Measurements from ENCODE around the gene VPS8. TPM values are rescaled to one million over a fixed set of nuclear protein-coding genes. Genes with fewer than 3 reads are reported as not detected.
"Not testable (repeated sequence)": the region's sequence is repeated elsewhere in the genome, so short reads cannot be mapped to it uniquely, and the experiment has no call there.

Gene VPS8
- total RNA-seq, 2 experiments from 2014 or later, result 47.6 to 51.8 TPM

- no peaks in the 10 kb centered on the region for H3K4me1 Mint-ChIP-seq (ENCODE audit: low read depth)
- POLR2A ChIA-PET, result no interaction called here
- no peak overlapping the region for H3K27ac Mint-ChIP-seq
- ATAC-seq (no peak), DNase-seq (no peak)
- peaks cover 20% of the 10 kb centered on the region for H3K36me3 Mint-ChIP-seq (ENCODE audit: low read depth)
- H3K27me3 Mint-ChIP-seq (ENCODE audit: low read depth), result no peaks in the 10 kb centered on the region
- H3K9me3 Mint-ChIP-seq (ENCODE audit: insufficient read depth), result no peaks in the 10 kb centered on the region
- CTCF ChIA-PET, result no interaction called here
- H3K4me3 Mint-ChIP-seq, result no peak overlapping the region
Measured at GRCh38 chr3:184944241-184944640, 132.3 kb downstream of the VPS8 start.

- no peaks in the 10 kb centered on the region for H3K4me1 Mint-ChIP-seq (ENCODE audit: low read depth)
- no peak overlapping the region for H3K4me3 Mint-ChIP-seq
- ChIA-PET POLR2A (no interaction called here), CTCF (interaction anchor here (0.6 to 1.7 kb wide), 2 partner anchors 10 to 38 kb away, joined by 3 to 5 read pairs; no protein-coding TSS in a partner anchor)
- DNase-seq (no peak), ATAC-seq (no peak)
- H3K36me3 Mint-ChIP-seq (ENCODE audit: low read depth), result peaks cover 12% of the 10 kb centered on the region
- H3K9me3 Mint-ChIP-seq (ENCODE audit: insufficient read depth), result no peaks in the 10 kb centered on the region
- H3K27ac Mint-ChIP-seq, result no peak overlapping the region
- H3K27me3 Mint-ChIP-seq (ENCODE audit: low read depth), result no peaks in the 10 kb centered on the region
Measured at GRCh38 chr3:184945886-184946625, 134.1 kb downstream of the VPS8 start.

GRCh38 chr3:184946917-184947316, 135.0 kb downstream of the VPS8 start:
- H3K27ac Mint-ChIP-seq, result no peak overlapping the region
- H3K9me3 Mint-ChIP-seq (ENCODE audit: insufficient read depth), result no peaks in the 10 kb centered on the region
- ATAC-seq (no peak), DNase-seq (no peak)
- H3K4me1 Mint-ChIP-seq (ENCODE audit: low read depth), result no peaks in the 10 kb centered on the region
- H3K36me3 Mint-ChIP-seq (ENCODE audit: low read depth), result peaks cover 12% of the 10 kb centered on the region
- ChIA-PET POLR2A (no interaction called here), CTCF (interaction anchor here (1.7 kb wide), 1 partner anchor 9 kb away, joined by 5 read pairs; no protein-coding TSS in a partner anchor)
- H3K27me3 Mint-ChIP-seq (ENCODE audit: low read depth), result no peaks in the 10 kb centered on the region
- H3K4me3 Mint-ChIP-seq, result no peak overlapping the region

- peaks cover 4% of the 10 kb centered on the region for H3K36me3 Mint-ChIP-seq (ENCODE audit: low read depth)
- H3K4me3 Mint-ChIP-seq, result no peak overlapping the region
- DNase-seq (no peak), ATAC-seq (no peak)
- POLR2A ChIA-PET, result interaction anchor here (1.0 kb wide), 1 partner anchor 82 kb away, joined by 4 read pairs; no protein-coding TSS in a partner anchor
- H3K27me3 Mint-ChIP-seq (ENCODE audit: low read depth), result no peaks in the 10 kb centered on the region
- no peaks in the 10 kb centered on the region for H3K4me1 Mint-ChIP-seq (ENCODE audit: low read depth)
- no peaks in the 10 kb centered on the region for H3K9me3 Mint-ChIP-seq (ENCODE audit: insufficient read depth)
- no peak overlapping the region for H3K27ac Mint-ChIP-seq
- CTCF ChIA-PET, result interaction anchor here (0.6 kb wide), 1 partner anchor 584 kb away, joined by 3 read pairs; no protein-coding TSS in a partner anchor
Measured at GRCh38 chr3:184949251-184949965, 137.4 kb downstream of the VPS8 start.

GRCh38 chr3:184950816-184951215, 138.8 kb downstream of the VPS8 start:
- H3K27me3 Mint-ChIP-seq (ENCODE audit: low read depth); H3K9me3 Mint-ChIP-seq (ENCODE audit: insufficient read depth); H3K4me1 Mint-ChIP-seq (ENCODE audit: low read depth); H3K27ac Mint-ChIP-seq; POLR2A ChIA-PET; CTCF ChIA-PET; ATAC-seq; DNase-seq; H3K36me3 Mint-ChIP-seq (ENCODE audit: low read depth); H3K4me3 Mint-ChIP-seq: not testable (repeated sequence)

GRCh38 chr3:184952671-184953070, 140.7 kb downstream of the VPS8 start:
- Mint-ChIP-seq H3K4me3 (no peak overlapping the region), H3K4me1 (ENCODE audit: low read depth) (no peaks in the 10 kb centered on the region), H3K9me3 (ENCODE audit: insufficient read depth) (no peaks in the 10 kb centered on the region), H3K27ac (no peak overlapping the region), H3K36me3 (ENCODE audit: low read depth) (peaks cover 8% of the 10 kb centered on the region), H3K27me3 (ENCODE audit: low read depth) (no peaks in the 10 kb centered on the region)
- ATAC-seq (no peak), DNase-seq (no peak)
- ChIA-PET POLR2A (no interaction called here), CTCF (no interaction called here)

GRCh38 chr3:184953401-184953800, 141.4 kb downstream of the VPS8 start:
- Mint-ChIP-seq H3K36me3 (ENCODE audit: low read depth) (peaks cover 15% of the 10 kb centered on the region), H3K4me3 (no peak overlapping the region), H3K27me3 (ENCODE audit: low read depth) (no peaks in the 10 kb centered on the region), H3K9me3 (ENCODE audit: insufficient read depth) (no peaks in the 10 kb centered on the region), H3K27ac (no peak overlapping the region), H3K4me1 (ENCODE audit: low read depth) (no peaks in the 10 kb centered on the region)
- ChIA-PET CTCF (no interaction called here), POLR2A (no interaction called here)
- DNase-seq, result no peak
- no peak for ATAC-seq

GRCh38 chr3:184954251-184954650, 142.3 kb downstream of the VPS8 start:
- H3K27ac Mint-ChIP-seq, result no peak overlapping the region
- ChIA-PET CTCF (no interaction called here), POLR2A (no interaction called here)

GRCh38 chr3:184954851-184955250, 142.9 kb downstream of the VPS8 start:
- H3K4me1 Mint-ChIP-seq (ENCODE audit: low read depth); POLR2A ChIA-PET; H3K4me3 Mint-ChIP-seq; DNase-seq; ATAC-seq; CTCF ChIA-PET; H3K27ac Mint-ChIP-seq; H3K27me3 Mint-ChIP-seq (ENCODE audit: low read depth); H3K9me3 Mint-ChIP-seq (ENCODE audit: insufficient read depth): not testable (repeated sequence)
- H3K36me3 Mint-ChIP-seq (ENCODE audit: low read depth), result peaks cover 21% of the 10 kb centered on the region

More at GRCh38 chr3:184954251-184954650, 142.3 kb downstream of the VPS8 start:
- no peak for DNase-seq
- ATAC-seq, result no peak
- Mint-ChIP-seq H3K4me1 (ENCODE audit: low read depth) (no peaks in the 10 kb centered on the region), H3K9me3 (ENCODE audit: insufficient read depth) (no peaks in the 10 kb centered on the region), H3K36me3 (ENCODE audit: low read depth) (peaks cover 18% of the 10 kb centered on the region), H3K4me3 (no peak overlapping the region), H3K27me3 (ENCODE audit: low read depth) (no peaks in the 10 kb centered on the region)

GRCh38 chr3:184965639-184966430, 153.9 kb downstream of the VPS8 start:
- Mint-ChIP-seq H3K4me1 (ENCODE audit: low read depth) (peaks cover 11% of the 10 kb centered on the region), H3K4me3 (no peak overlapping the region), H3K36me3 (ENCODE audit: low read depth) (peaks cover 29% of the 10 kb centered on the region), H3K27me3 (ENCODE audit: low read depth) (no peaks in the 10 kb centered on the region), H3K9me3 (ENCODE audit: insufficient read depth) (no peaks in the 10 kb centered on the region), H3K27ac (no peak overlapping the region)
- DNase-seq (no peak), ATAC-seq (no peak)
- POLR2A ChIA-PET, result no interaction called here
- CTCF ChIA-PET, result interaction anchor here (0.6 kb wide), 1 partner anchor 9 kb away, joined by 3 read pairs; no protein-coding TSS in a partner anchor

GRCh38 chr3:184968115-184968514, 156.1 kb downstream of the VPS8 start:
- ATAC-seq (no peak), DNase-seq (no peak)
- Mint-ChIP-seq H3K4me1 (ENCODE audit: low read depth) (peaks cover 11% of the 10 kb centered on the region), H3K4me3 (no peak overlapping the region), H3K27ac (no peak overlapping the region), H3K27me3 (ENCODE audit: low read depth) (no peaks in the 10 kb centered on the region), H3K36me3 (ENCODE audit: low read depth) (peaks cover 42% of the 10 kb centered on the region), H3K9me3 (ENCODE audit: insufficient read depth) (no peaks in the 10 kb centered on the region)
- ChIA-PET CTCF (no interaction called here), POLR2A (no interaction called here)

- H3K4me1 Mint-ChIP-seq (ENCODE audit: low read depth), result peaks cover 11% of the 10 kb centered on the region
- ATAC-seq (no peak), DNase-seq (no peak)
- peaks cover 53% of the 10 kb centered on the region for H3K36me3 Mint-ChIP-seq (ENCODE audit: low read depth)
- no peak overlapping the region for H3K4me3 Mint-ChIP-seq
- CTCF ChIA-PET, result no interaction called here
- no peak overlapping the region for H3K27ac Mint-ChIP-seq
- no peaks in the 10 kb centered on the region for H3K9me3 Mint-ChIP-seq (ENCODE audit: insufficient read depth)
- POLR2A ChIA-PET, result no interaction called here
- no peaks in the 10 kb centered on the region for H3K27me3 Mint-ChIP-seq (ENCODE audit: low read depth)
Measured at GRCh38 chr3:184970186-184970585, 158.2 kb downstream of the VPS8 start.
